Astrocyte of the cerebellum (primary cell): ENCODE results near the gene CCDC159.
"Not testable (repeated sequence)": the region's sequence is repeated elsewhere in the genome, so short reads cannot be mapped to it uniquely, and the experiment has no call there.

Experiments
- DNase-seq: peaks from one replicate; pipeline ENCODE4 v3.0.0-alpha.2; 2011; ENCODE audit warnings: low read depth
- H3K4me3 ChIP-seq: 2 replicates; pipeline ENCODE4 v1.5.1; 2011; ENCODE audit warnings: mild to moderate bottlenecking, low read depth, low read length, moderate library complexity
- CTCF ChIP-seq: IDR thresholded peaks from 2 replicates; pipeline ENCODE4 v1.5.1; 2012; ENCODE audit warnings: low read length, low read depth, moderate library complexity, mild to moderate bottlenecking; ENCODE audit errors: missing control alignments
- in situ Hi-C: cut with HindIII; loops from 2 replicates; pipeline ENCODE4 v1.10.0; 2017; ENCODE audit warnings: low sequenced_read_pairs

CCDC159 gene

GRCh38 chr19:11377237-11377636 is 30.9 kb downstream of the CCDC159 start:
- in situ Hi-C loops, result no loop called here

GRCh38 chr19:11377756-11378155 is 31.4 kb downstream of the CCDC159 start:
- no peak overlapping the region for H3K4me3 ChIP-seq
- DNase-seq, result no peak
- in situ Hi-C loops, result no loop called here
- no peak for TF ChIP-seq CTCF

More at GRCh38 chr19:11377237-11377636, 30.9 kb downstream of the CCDC159 start:
- DNase-seq, result peak; percentile 87
- no peak for TF ChIP-seq CTCF
- no peak overlapping the region for H3K4me3 ChIP-seq

- H3K4me3 ChIP-seq, result no peak overlapping the region
- in situ Hi-C loops, result no loop called here
- peak; percentile 61 for TF ChIP-seq CTCF
- no peak for DNase-seq
These were observed 32.2 kb downstream of the CCDC159 start for GRCh38 chr19:11378319-11379189.

GRCh38 chr19:11379269-11379845 is 33.0 kb downstream of the CCDC159 start:
- H3K4me3 ChIP-seq, in situ Hi-C loops, DNase-seq: not testable (repeated sequence)

GRCh38 chr19:11379857-11380350 is 33.6 kb downstream of the CCDC159 start:
- in situ Hi-C loops, result no loop called here
- no peak for DNase-seq
- no peak overlapping the region for H3K4me3 ChIP-seq
- TF ChIP-seq CTCF, result no peak

- peak overlapping the region; percentile 54 for H3K4me3 ChIP-seq
- peak; percentile 85 for DNase-seq
- in situ Hi-C loops, result no loop called here
- TF ChIP-seq CTCF, result peak; percentile 71
These were observed 34.6 kb downstream of the CCDC159 start for GRCh38 chr19:11380653-11381537.
